GM12878 (cell line): ENCODE results near the gene GAS6. TPM values are rescaled to one million over a fixed set of nuclear protein-coding genes. Genes with fewer than 3 reads are reported as not detected.

Experiments used
- ATAC-seq: fragments of 200-7000 bp; cut with Tn5 transposase; 3 replicates; pipeline ENCODE4 v1.9.1; 2020; ENCODE audit warnings: mild to moderate bottlenecking, moderate library complexity
- BruUV-seq: library from RNA; stranded (reverse); fragments of 400-500 nt; replicated peaks from 2 replicates; lab custom pipeline; 2021; lab: Mats Ljungman, UMichigan
- CTCF ChIA-PET: fragments of 300-600 bp; sonication (Branson Sonifier 250); formaldehyde crosslinking; extraction: SDS; loops from one replicate; lab custom pipeline; 2021; ENCODE audit warnings: inconsistent platforms; lab: Yijun Ruan, JAX
- POLR2A ChIA-PET: fragments of 350-600 bp; formaldehyde crosslinking; extraction: SDS; loops from one replicate; lab custom pipeline; 2021; ENCODE audit warnings: inconsistent platforms; lab: Charles Lee
- RAD21 ChIA-PET: fragments of 300-600 bp; sonication (Branson Sonifier 250); formaldehyde crosslinking; loops from one replicate; lab custom pipeline; 2023; ENCODE audit warnings: antibody characterized with exemption; ENCODE audit not compliant: unreplicated experiment; lab: Charles Lee
- SMC1A ChIA-PET: fragments of 300-600 bp; sonication (Branson Sonifier 250); formaldehyde crosslinking; loops from one replicate; lab custom pipeline; 2023; ENCODE audit not compliant: unreplicated experiment, uncharacterized antibody; lab: Charles Lee
- DNase-seq: peaks from one replicate; pipeline ENCODE4 v3.0.0-alpha.2; 2011; ENCODE audit warnings: low read depth, low spot score
- FAIRE-seq: peaks from 3 replicates; lab custom pipeline; 2011; peaks lifted over from hg19 to GRCh38; lab: Jason Lieb, UNC
- H2AFZ ChIP-seq: 2 replicates; pipeline ENCODE4 v1.6.0; 2011; ENCODE audit warnings: low read depth, low read length, control low read depth; ENCODE audit not compliant: control insufficient read depth
- H3K27ac ChIP-seq: 2 replicates; pipeline ENCODE4 v1.5.1; 2011; ENCODE audit warnings: control low read depth; ENCODE audit not compliant: control insufficient read depth, insufficient read depth
- H3K27me3 ChIP-seq, 2 experiments: replicated peaks in 1 of 2; 2 replicates each; pipeline versions ENCODE4 v1.6.0 to v1.6.1; 2011; ENCODE audit warnings: low read length in 1 of 2; ENCODE audit not compliant: control insufficient read depth in 2 of 2, insufficient read depth in 2 of 2
- H3K36me3 ChIP-seq, 2 experiments: 2 replicates each; pipeline ENCODE4 v1.5.1; 2011; ENCODE audit warnings: low read length in 1 of 2; ENCODE audit not compliant: control insufficient read depth in 2 of 2, insufficient read depth in 2 of 2
- H3K4me1 ChIP-seq: 2 replicates; pipeline ENCODE4 v1.6.1; 2011; ENCODE audit warnings: mild to moderate bottlenecking, low read length, moderate library complexity, mixed read lengths; ENCODE audit not compliant: control insufficient read depth, insufficient read depth
- H3K4me2 ChIP-seq: 2 replicates; pipeline ENCODE4 v1.6.0; 2011; ENCODE audit warnings: control low read depth; ENCODE audit not compliant: control insufficient read depth, insufficient read depth
- H3K4me3 ChIP-seq: fragments of 200-600 bp; sonication (generic); 2 replicates; pipeline ENCODE4 v1.5.1; 2016
- H3K79me2 ChIP-seq: 2 replicates; pipeline ENCODE4 v1.6.0; 2011; ENCODE audit warnings: low read length; ENCODE audit not compliant: control insufficient read depth, insufficient read depth
- H3K9ac ChIP-seq: 2 replicates; pipeline ENCODE4 v1.8.0; 2011; ENCODE audit warnings: low read length, control low read depth, mixed read lengths; ENCODE audit not compliant: control insufficient read depth, insufficient read depth
- H3K9me3 ChIP-seq: replicated peaks from 3 replicates; pipeline ENCODE4 v1.5.1; 2011; ENCODE audit warnings: mild to moderate bottlenecking, low read length; ENCODE audit not compliant: control insufficient read depth, insufficient read depth
- H4K20me1 ChIP-seq: 2 replicates; pipeline ENCODE4 v1.6.0; 2011; ENCODE audit not compliant: control insufficient read depth, insufficient read depth
- ATF2 ChIP-seq: IDR thresholded peaks from 2 replicates; pipeline ENCODE4 v1.6.1; 2012; ENCODE audit warnings: low read length, inconsistent platforms
- BRCA1 ChIP-seq: IDR thresholded peaks from 2 replicates; pipeline ENCODE4 v1.6.1; 2011; ENCODE audit warnings: low read depth, low read length, improper control_type of control experiment
- CBFB ChIP-seq: IDR thresholded peaks from 2 replicates; pipeline ENCODE4 v1.6.1; 2016; ENCODE audit warnings: antibody characterized with exemption, low read depth
- E2F4 ChIP-seq: IDR thresholded peaks from 2 replicates; pipeline ENCODE4 v1.6.1; 2012; ENCODE audit warnings: low read depth, low read length, improper control_type of control experiment
- E2F8 ChIP-seq: fragments of 450-650 bp; IDR thresholded peaks from 2 replicates; pipeline ENCODE4 v1.6.1; 2018; ENCODE audit warnings: mild to moderate bottlenecking, low read depth, moderate library complexity; ENCODE audit not compliant: partially characterized antibody
- EGR1 ChIP-seq, 2 experiments: IDR thresholded peaks; 1 replicate in 1 of 2; 2 replicates in 1 of 2; pipeline ENCODE4 v1.6.1; 2011 to 2012; ENCODE audit warnings: low read depth in 2 of 2, low read length in 2 of 2, borderline replicate concordance in 1 of 2, mild to moderate bottlenecking in 1 of 2, moderate library complexity in 1 of 2
- GABPA ChIP-seq: IDR thresholded peaks from 2 replicates; pipeline ENCODE4 v1.6.1; 2014; ENCODE audit warnings: antibody characterized with exemption, low read depth, mild to moderate bottlenecking, inconsistent platforms
- HDAC6 ChIP-seq: fragments of 200-600 bp; sonication (generic); IDR thresholded peaks from one replicate; pipeline ENCODE4 v1.8.0; 2017; ENCODE audit warnings: antibody characterized with exemption; ENCODE audit not compliant: unreplicated experiment
- IRF5 ChIP-seq: fragments of 450-650 bp; IDR thresholded peaks from 2 replicates; pipeline ENCODE4 v1.6.1; 2017; ENCODE audit warnings: borderline replicate concordance
- JUNB ChIP-seq: IDR thresholded peaks from 2 replicates; pipeline ENCODE4 v1.6.1; 2016; ENCODE audit warnings: antibody characterized with exemption, mild to moderate bottlenecking
- NFYB ChIP-seq: IDR thresholded peaks from 2 replicates; pipeline ENCODE4 v1.6.1; 2011; ENCODE audit warnings: low read depth, mild to moderate bottlenecking, low read length, improper control_type of control experiment, moderate library complexity; ENCODE audit not compliant: insufficient read depth
- PML ChIP-seq: IDR thresholded peaks from 2 replicates; pipeline ENCODE4 v1.6.1; 2012; ENCODE audit warnings: low read length, inconsistent platforms
- RFX5 ChIP-seq: IDR thresholded peaks from 2 replicates; pipeline ENCODE4 v1.6.1; 2011; ENCODE audit warnings: low read depth, low read length, improper control_type of control experiment
- SMARCA5 ChIP-seq: fragments of 450-650 bp; IDR thresholded peaks from 2 replicates; pipeline ENCODE4 v1.6.1; 2017; ENCODE audit warnings: mild to moderate bottlenecking
- SP1 ChIP-seq: IDR thresholded peaks from one replicate; pipeline ENCODE4 v1.6.1; 2011; ENCODE audit warnings: low read depth, low read length
- TCF12 ChIP-seq: IDR thresholded peaks from 2 replicates; pipeline ENCODE4 v1.6.1; 2011; ENCODE audit warnings: low read depth, mild to moderate bottlenecking, low read length
- TCF3 ChIP-seq: IDR thresholded peaks from 2 replicates; pipeline ENCODE4 v1.6.1; 2012; ENCODE audit warnings: low read depth, mild to moderate bottlenecking, low read length, borderline replicate concordance; ENCODE audit not compliant: insufficient read depth
- YBX1 ChIP-seq: fragments of 450-650 bp; IDR thresholded peaks from 2 replicates; pipeline ENCODE4 v1.6.1; 2016; ENCODE audit warnings: antibody characterized with exemption
- YY1 ChIP-seq: IDR thresholded peaks from 2 replicates; pipeline ENCODE4 v1.6.1; 2011; ENCODE audit warnings: low read depth, mild to moderate bottlenecking, low read length
- WGBS: methylation state at CpG from one replicate; pipeline ENCODE4 v1.1.6; 2016; ENCODE audit warnings: low lambda C conversion rate; ENCODE audit not compliant: insufficient replicate concordance, insufficient coverage; ENCODE audit errors: missing lambda C conversion rate; 5-methylcytosine and 5-hydroxymethylcytosine counted together
- in situ Hi-C: fragments of 300-500 bp; cut with MboI; formaldehyde crosslinking; loops from 9 replicates; pipeline ENCODE4 v1.14.3; 2018; ENCODE audit warnings: mixed read lengths
- intact Hi-C: fragments of 100-400 bp; cut with micrococcal nuclease; formaldehyde crosslinking; loops from one replicate; pipeline ENCODE4 v1.14.2; 2022; ENCODE audit not compliant: unreplicated experiment
- polyA plus RNA-seq, 11 experiments: library from polyadenylated mRNA; depleted of rRNA in 4 of 11; unstranded in 6 of 11; stranded (reverse) in 5 of 11; fragments of >200 nt; fragmentation: Nextera tagmentation in 4 of 11; fragmentation: Illumina TruSeq in 1 of 11; extraction: Ambion mirVana in 4 of 11; extraction: Trizol in 1 of 11; gene quantifications; 1 replicate in 1 of 11; 2 replicates in 10 of 11; pipeline versions ENCODE4 v1.2.1 to v1.2.3, GENCODE V29; 2011 to 2016; ENCODE audit warnings: inconsistent platforms in 2 of 11, missing spikeins in 2 of 11, low read depth in 1 of 11
- total RNA-seq, 4 experiments: library from RNA; depleted of rRNA in 3 of 4; stranded (reverse); fragments of >200 nt in 3 of 4; fragmentation: Illumina TruSeq in 1 of 4; extraction: Trizol in 1 of 4; gene quantifications; 2 replicates each; pipeline versions ENCODE4 v1.2.1 to v1.2.3, GENCODE V29; 2013 to 2021

The GAS6 gene
- total and polyA plus RNA-seq, 10 of the 15 experiments (the other 5 are each of a cell fraction or from before 2014, with no cell fraction given) = 0.03 to 0.59 (median 0.10) TPM; not detected in 2

- Histone ChIP-seq H3K27me3 (peaks cover 2 to 3% of the 10 kb centered on the region in 2 experiments; a peak in 3 of 4 replicates), H3K4me2 (no peak overlapping the region), H3K9me3 (no peaks in the 10 kb centered on the region), H3K36me3 (no peaks in the 10 kb centered on the region), H3K27ac (no peak overlapping the region), H2AFZ (no peak overlapping the region), H3K9ac (no peak overlapping the region), H4K20me1 (no peaks in the 10 kb centered on the region), H3K79me2 (no peaks in the 10 kb centered on the region), H3K4me3 (no peak overlapping the region), H3K4me1 (no peaks in the 10 kb centered on the region)
- ChIA-PET SMC1A (no interaction called here), CTCF (no interaction called here), RAD21 (no interaction called here), POLR2A (no interaction called here)
- intact Hi-C loops = no loop called here
- WGBS = 51% methylated on average over 33 of the region's 33 CpGs
- in situ Hi-C loops = no loop called here
- DNase-seq (no peak), ATAC-seq (no peak), FAIRE-seq (no peak)
- BruUV-seq = no TSS peak
- TF ChIP-seq GABPA (no peak), E2F4 (no peak), ATF2 (no peak), YY1 (no peak), JUNB (no peak), TCF12 (no peak), IRF5 (no peak), HDAC6 (no peak), NFYB (no peak), RFX5 (no peak), BRCA1 (no peak), CBFB (no peak), YBX1 (no peak), EGR1 (IDR thresholded peaks at IDR 0.05; ENCODE audit: borderline replicate concordance in 1 of 2, low read depth in 2 of 2, low read length in 2 of 2) (no peak), SMARCA5 (no peak), SP1 (no peak), PML (no peak), E2F8 (no peak), TCF3 (no peak)
Observed at GRCh38 chr13:113855012-113855921, 8.6 kb downstream of the GAS6 start.
